B cell (primary cell): ENCODE results near the gene SEC14L5. TPM values are rescaled to one million over a fixed set of nuclear protein-coding genes. Genes with fewer than 3 reads are reported as not detected.

Experiments used
- ATAC-seq: fragments of 200-7000 bp; cut with Tn5 transposase; one replicate; pipeline ENCODE4 v1.10.0; 2021; ENCODE audit warnings: low read depth, mild to moderate bottlenecking, moderate number of reproducible peaks, moderate library complexity
- CTCF ChIA-PET: fragments of 350-600 bp; sonication (Branson Sonifier 250); formaldehyde crosslinking; loops from one replicate; lab custom pipeline; 2021; ENCODE audit warnings: antibody characterized with exemption, inconsistent platforms; lab: Charles Lee
- POLR2A ChIA-PET: fragments of 350-600 bp; sonication (Branson Sonifier 250); formaldehyde crosslinking; loops from one replicate; lab custom pipeline; 2021; ENCODE audit warnings: antibody characterized with exemption; lab: Charles Lee
- DNase-seq: peaks from one replicate; pipeline ENCODE4 v3.0.0; 2013
- H2AFZ ChIP-seq: 2 replicates; pipeline ENCODE4 v1.6.1; 2012; ENCODE audit warnings: mild to moderate bottlenecking, low read depth, low read length; ENCODE audit not compliant: insufficient read depth, poor library complexity, severe bottlenecking
- H3K27ac ChIP-seq, 2 donors: 1 replicate in 1 of 2; 2 replicates in 1 of 2; pipeline ENCODE4 v1.5.1; 2012 to 2013; ENCODE audit warnings: low read length in 2 of 2, mild to moderate bottlenecking in 2 of 2, moderate library complexity in 1 of 2
- H3K27me3 ChIP-seq, 4 experiments: fragments of 200-600 bp in 1 of 4; sonication (generic) in 1 of 4; replicated peaks in 1 of 4; 1 replicate in 2 of 4; 2 replicates in 2 of 4; pipeline versions ENCODE4 v1.6.1 to v1.7.0; 2013 to 2016; ENCODE audit warnings: low read length in 3 of 4, mild to moderate bottlenecking in 2 of 4, mixed read lengths in 1 of 4, moderate library complexity in 1 of 4; ENCODE audit not compliant: insufficient read depth in 4 of 4, control insufficient read depth in 3 of 4; ENCODE audit errors: control extremely low read depth in 1 of 4
- H3K36me3 ChIP-seq, 2 experiments: replicated peaks in 1 of 2; 1 replicate in 1 of 2; 2 replicates in 1 of 2; pipeline versions ENCODE4 v1.6.1 to v1.7.1; 2013; ENCODE audit warnings: low read length in 1 of 2; ENCODE audit not compliant: insufficient read depth in 2 of 2, control insufficient read depth in 1 of 2; ENCODE audit errors: control extremely low read depth in 1 of 2, extremely low read depth in 1 of 2
- H3K4me1 ChIP-seq, 2 donors: fragments of 200-600 bp in 1 of 2; sonication (generic) in 1 of 2; 1 replicate in 1 of 2; 2 replicates in 1 of 2; pipeline versions ENCODE4 v1.5.1 to v1.6.1; 2013 to 2017; ENCODE audit warnings: low read length in 2 of 2; ENCODE audit not compliant: control insufficient read depth in 2 of 2, insufficient read depth in 2 of 2
- H3K4me2 ChIP-seq: replicated peaks from 2 replicates; pipeline ENCODE3; 2012; ENCODE audit warnings: mild to moderate bottlenecking, low read depth, low read length; ENCODE audit not compliant: poor library complexity, severe bottlenecking
- H3K4me3 ChIP-seq, 5 experiments: fragments of 200-600 bp in 1 of 5; sonication (generic) in 1 of 5; 1 replicate in 3 of 5; 2 replicates in 2 of 5; pipeline versions ENCODE4 v1.5.1 to v1.7.0; 2011 to 2016; ENCODE audit warnings: low read length in 4 of 5, mild to moderate bottlenecking in 4 of 5, low read depth in 2 of 5, control low read depth in 1 of 5, moderate library complexity in 1 of 5; ENCODE audit not compliant: insufficient read depth in 1 of 5; ENCODE audit errors: control extremely low read depth in 1 of 5, extremely low read depth in 1 of 5
- H3K79me2 ChIP-seq: fragments of 200-600 bp; sonication (generic); one replicate; pipeline ENCODE4 v1.6.0; 2016; ENCODE audit warnings: low read length; ENCODE audit not compliant: control insufficient read depth, insufficient read depth
- H3K9ac ChIP-seq: fragments of 200-600 bp; sonication (generic); 2 replicates; pipeline ENCODE4 v1.6.1; 2017; ENCODE audit warnings: mild to moderate bottlenecking, low read length, moderate library complexity
- H3K9me3 ChIP-seq, 3 donors: one replicate each; pipeline versions ENCODE4 v1.6.1 to v1.7.1; 2013; ENCODE audit warnings: low read length in 2 of 3; ENCODE audit not compliant: control insufficient read depth in 2 of 3, insufficient read depth in 1 of 3; ENCODE audit errors: control extremely low read depth in 1 of 3
- H4K20me1 ChIP-seq: 2 replicates; pipeline ENCODE4 v1.6.0; 2012; ENCODE audit warnings: mild to moderate bottlenecking, low read length; ENCODE audit not compliant: insufficient read depth, control insufficient read depth, poor library complexity, severe bottlenecking
- H3K27ac Mint-ChIP-seq: one replicate; pipeline ENCODE4 v1.8.0; 2021; ENCODE audit warnings: mixed read lengths
- H3K27me3 Mint-ChIP-seq: one replicate; pipeline ENCODE4 v1.8.0; 2021; ENCODE audit warnings: mixed read lengths
- H3K4me1 Mint-ChIP-seq: one replicate; pipeline ENCODE4 v1.8.0; 2021; ENCODE audit warnings: mixed read lengths
- H3K4me3 Mint-ChIP-seq: one replicate; pipeline ENCODE4 v1.8.0; 2021; ENCODE audit warnings: mixed read lengths
- H3K9me3 Mint-ChIP-seq: one replicate; pipeline ENCODE4 v1.8.0; 2022; ENCODE audit warnings: mixed read lengths; ENCODE audit not compliant: insufficient read depth
- CTCF ChIP-seq: fragments of 200-600 bp; IDR thresholded peaks from one replicate; pipeline ENCODE4 v1.8.0; 2022; ENCODE audit warnings: antibody characterized with exemption, mild to moderate bottlenecking
- EZH2 ChIP-seq: IDR thresholded peaks from 2 replicates; pipeline ENCODE4 v1.6.1; 2012; ENCODE audit warnings: borderline replicate concordance, low read depth, mild to moderate bottlenecking, moderate library complexity, low read length; ENCODE audit not compliant: insufficient read depth, poor library complexity, severe bottlenecking
- WGBS: methylation state at CpG from one replicate; pipeline ENCODE4 v1.1.5; 2013; ENCODE audit warnings: missing lambda C conversion rate; ENCODE audit not compliant: insufficient coverage; 5-methylcytosine and 5-hydroxymethylcytosine counted together
- intact Hi-C: fragments of 100-400 bp; cut with micrococcal nuclease; formaldehyde crosslinking; loops from one replicate; pipeline ENCODE4 v1.10.0; 2022
- polyA plus RNA-seq: library from polyadenylated mRNA; depleted of rRNA; stranded (reverse); fragments of >200 nt; gene quantifications from 2 replicates; pipeline ENCODE4 v1.2.3, GENCODE V29; 2012
- total RNA-seq, 2 donors: library from RNA; stranded (reverse); fragments of 120-200 nt in 1 of 2; gene quantifications; 1 replicate in 1 of 2; 2 replicates in 1 of 2; pipeline versions ENCODE4 v1.2.3 to v1.2.4, GENCODE V29; 2013 to 2022

SEC14L5 gene
- total and polyA plus RNA-seq, 2 donors (not counting 1 experiment from before 2014, with no cell fraction given): not detected

- no peak for TF ChIP-seq CTCF
- TF ChIP-seq EZH2: no peak
- CTCF ChIA-PET: no interaction called here
- Histone ChIP-seq H2AFZ (no peak overlapping the region), H3K79me2 (no peaks in the 10 kb centered on the region), H3K9me3 (peaks cover 0 to 9% (median 0%) of the 10 kb centered on the region in 3 donors), H4K20me1 (no peaks in the 10 kb centered on the region), H3K4me2 (no peak overlapping the region), H3K4me3 (no peak overlapping the region), H3K27ac (no peak overlapping the region), H3K4me1 (no peaks in the 10 kb centered on the region), H3K36me3 (peaks cover 0 to 3% of the 10 kb centered on the region in 2 experiments), H3K27me3 (peaks cover 0 to 2% (median 0%) of the 10 kb centered on the region in 4 experiments), H3K9ac (no peak overlapping the region)
- POLR2A ChIA-PET: no interaction called here
- DNase-seq (no peak), ATAC-seq (no peak)
- Mint-ChIP-seq H3K27me3 (no peaks in the 10 kb centered on the region), H3K27ac (no peak overlapping the region), H3K4me3 (no peak overlapping the region), H3K9me3 (no peaks in the 10 kb centered on the region), H3K4me1 (no peaks in the 10 kb centered on the region)
- WGBS: 100% methylated on average over 2 of the region's 6 CpGs
- intact Hi-C loops: no loop called here
Measured at GRCh38 chr16:5019775-5020174, 61.6 kb downstream of the SEC14L5 start.

- no peaks in the 10 kb centered on the region for H3K27me3 Mint-ChIP-seq
- H3K27me3 ChIP-seq: peaks cover 0 to 2% (median 0%) of the 10 kb centered on the region in 4 experiments
- H2AFZ ChIP-seq: no peak overlapping the region
- H3K36me3 ChIP-seq: peaks cover 0 to 7% of the 10 kb centered on the region in 2 experiments
- H3K4me3 Mint-ChIP-seq: no peak overlapping the region
- TF ChIP-seq EZH2 (no peak), CTCF (no peak)
- no peaks in the 10 kb centered on the region for H3K4me1 Mint-ChIP-seq
- no peaks in the 10 kb centered on the region for H3K79me2 ChIP-seq
- CTCF ChIA-PET: no interaction called here
- POLR2A ChIA-PET: no interaction called here
- no peaks in the 10 kb centered on the region for H3K4me1 ChIP-seq
- DNase-seq (no peak), ATAC-seq (no peak)
- no peak overlapping the region for H3K4me2 ChIP-seq
- no peaks in the 10 kb centered on the region for H3K9me3 Mint-ChIP-seq
- H4K20me1 ChIP-seq: no peaks in the 10 kb centered on the region
- no peak overlapping the region for H3K9ac ChIP-seq
- intact Hi-C loops: no loop called here
- peaks cover 0 to 9% (median 0%) of the 10 kb centered on the region in 3 donors for H3K9me3 ChIP-seq
- H3K4me3 ChIP-seq: no peak overlapping the region
- no peak overlapping the region for H3K27ac Mint-ChIP-seq
- no peak overlapping the region for H3K27ac ChIP-seq
- 79% methylated on average over 13 of the region's 15 CpGs for WGBS
Measured at GRCh38 chr16:5020551-5020950, 62.4 kb downstream of the SEC14L5 start.
